Common myeloid progenitor, CD34-positive (primary cell): ENCODE results near the gene COP1.

ENCODE experiments used
- CTCF ChIA-PET: fragments of 350-600 bp; sonication (Branson Sonifier 250); formaldehyde crosslinking; loops from one replicate; lab custom pipeline; 2021; ENCODE audit warnings: antibody characterized with exemption; lab: Charles Lee
- POLR2A ChIA-PET: fragments of 350-600 bp; sonication (Branson Sonifier 250); formaldehyde crosslinking; loops from one replicate; lab custom pipeline; 2021; ENCODE audit warnings: antibody characterized with exemption; lab: Charles Lee
- DNase-seq, 3 donors: peaks; one replicate each; pipeline versions ENCODE4 v3.0.0 to v3.0.0-alpha.2; 2013
- H3K27ac ChIP-seq, 2 experiments: 1 replicate in 1 of 2; 2 replicates in 1 of 2; pipeline ENCODE4 v1.7.0; 2013; ENCODE audit warnings: inconsistent platforms in 2 of 2, low read length in 2 of 2, mild to moderate bottlenecking in 2 of 2, low read depth in 1 of 2, moderate library complexity in 1 of 2; ENCODE audit not compliant: severe bottlenecking in 2 of 2, insufficient read depth in 1 of 2, poor library complexity in 1 of 2
- H3K27me3 ChIP-seq, 5 experiments: replicated peaks in 2 of 5; 1 replicate in 3 of 5; 2 replicates in 2 of 5; pipeline versions ENCODE4 v1.6.1 to v1.7.0; 2013; ENCODE audit warnings: low read length in 4 of 5, mild to moderate bottlenecking in 2 of 5, moderate library complexity in 2 of 5, inconsistent platforms in 1 of 5; ENCODE audit not compliant: insufficient read depth in 5 of 5, control insufficient read depth in 4 of 5
- H3K36me3 ChIP-seq, 4 experiments: 1 replicate in 2 of 4; 2 replicates in 2 of 4; pipeline versions ENCODE4 v1.6.1 to v1.7.0; 2013; ENCODE audit warnings: low read length in 3 of 4, control low read depth in 1 of 4, mild to moderate bottlenecking in 1 of 4; ENCODE audit not compliant: control insufficient read depth in 4 of 4, insufficient read depth in 4 of 4
- H3K4me1 ChIP-seq, 4 experiments: 1 replicate in 3 of 4; 2 replicates in 1 of 4; pipeline versions ENCODE4 v1.6.1 to v1.7.1; 2013; ENCODE audit warnings: low read length in 3 of 4, mild to moderate bottlenecking in 3 of 4, control low read depth in 1 of 4, inconsistent platforms in 1 of 4, moderate library complexity in 1 of 4; ENCODE audit not compliant: control insufficient read depth in 4 of 4, insufficient read depth in 4 of 4; ENCODE audit errors: control extremely low read depth in 1 of 4
- H3K4me3 ChIP-seq, 7 experiments: 1 replicate in 4 of 7; 2 replicates in 3 of 7; pipeline versions ENCODE4 v1.5.1 to v1.7.0; 2013; ENCODE audit warnings: mild to moderate bottlenecking in 7 of 7, low read length in 6 of 7, moderate library complexity in 6 of 7, inconsistent platforms in 2 of 7, low read depth in 2 of 7, control low read depth in 1 of 7; ENCODE audit not compliant: insufficient read depth in 4 of 7, control insufficient read depth in 1 of 7; ENCODE audit errors: extremely low read depth in 1 of 7
- H3K9me3 ChIP-seq, 5 experiments: 1 replicate in 4 of 5; 2 replicates in 1 of 5; pipeline versions ENCODE4 v1.6.1 to v1.7.1; 2013; ENCODE audit warnings: low read length in 4 of 5, mild to moderate bottlenecking in 2 of 5, inconsistent platforms in 1 of 5, low read depth in 1 of 5, moderate library complexity in 1 of 5; ENCODE audit not compliant: control insufficient read depth in 4 of 5, insufficient read depth in 2 of 5; ENCODE audit errors: control extremely low read depth in 1 of 5
- WGBS: methylation state at CpG from one replicate; pipeline ENCODE4 v1.1.5; 2013; ENCODE audit not compliant: insufficient coverage; 5-methylcytosine and 5-hydroxymethylcytosine counted together

The COP1 gene

DNA sequence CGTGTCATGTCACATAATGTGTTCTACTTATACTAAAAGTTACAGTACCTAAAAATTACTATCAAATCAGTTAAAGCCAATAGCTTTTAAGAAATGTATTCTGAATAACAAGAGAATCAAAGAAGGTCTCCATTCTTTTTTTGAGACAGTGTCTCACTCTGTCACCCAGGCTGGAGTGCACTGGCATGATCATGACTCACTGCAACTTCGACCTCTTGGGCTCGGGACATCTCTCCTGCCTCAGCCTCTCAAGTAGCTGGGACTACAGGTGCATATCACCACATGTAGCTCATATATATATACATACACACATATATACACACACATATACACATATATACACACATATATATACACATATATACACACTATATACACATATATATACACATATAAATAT lies 20.1 kb downstream of the COP1 start:
- Histone ChIP-seq H3K9me3 (peaks cover 0 to 6% (median 0%) of the 10 kb centered on the region in 5 experiments), H3K27me3 (no peaks in the 10 kb centered on the region), H3K36me3 (peaks cover 0 to 7% (median 4%) of the 10 kb centered on the region in 4 experiments), H3K4me3 (no peak overlapping the region), H3K27ac (no peak overlapping the region), H3K4me1 (peaks cover 0 to 3% (median 2%) of the 10 kb centered on the region in 4 experiments)
- DNase-seq: no peak
- 85% methylated on average over 2 of the region's 3 CpGs for WGBS
- ChIA-PET POLR2A (no interaction called here), CTCF (interaction anchor here (1.1 to 1.2 kb wide), 2 partner anchors 8 to 18 kb away, joined by 4 read pairs; no protein-coding TSS in a partner anchor)

DNA sequence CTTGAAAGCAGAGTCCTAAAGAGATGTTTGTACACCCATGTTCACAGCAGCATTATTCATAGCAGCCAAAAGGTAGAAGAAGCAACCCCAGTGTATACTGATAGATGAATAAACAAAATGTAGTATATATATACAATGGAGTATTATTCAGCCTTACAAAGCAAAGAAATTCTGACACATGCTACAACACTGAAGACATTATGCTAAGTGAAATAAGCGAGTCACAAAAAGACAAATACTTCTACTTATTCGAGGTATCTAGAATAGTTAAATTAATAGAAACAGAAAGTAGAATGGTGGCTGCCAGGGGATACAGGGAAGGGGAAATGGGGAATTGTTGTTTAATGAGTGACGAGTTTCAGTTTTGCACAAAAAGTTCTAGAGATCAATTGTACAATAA lies 23.5 kb downstream of the COP1 start:
- Histone ChIP-seq H3K27ac (no peak overlapping the region), H3K4me1 (peaks cover 0 to 3% (median 0%) of the 10 kb centered on the region in 4 experiments), H3K27me3 (no peaks in the 10 kb centered on the region), H3K4me3 (no peak overlapping the region), H3K36me3 (peaks cover 3 to 23% (median 5%) of the 10 kb centered on the region in 4 experiments), H3K9me3 (peaks cover 0 to 2% (median 0%) of the 10 kb centered on the region in 5 experiments)
- WGBS: 93% methylated on average over 2 of the region's 3 CpGs
- ChIA-PET CTCF (no interaction called here), POLR2A (no interaction called here)
- DNase-seq: no peak

DNA sequence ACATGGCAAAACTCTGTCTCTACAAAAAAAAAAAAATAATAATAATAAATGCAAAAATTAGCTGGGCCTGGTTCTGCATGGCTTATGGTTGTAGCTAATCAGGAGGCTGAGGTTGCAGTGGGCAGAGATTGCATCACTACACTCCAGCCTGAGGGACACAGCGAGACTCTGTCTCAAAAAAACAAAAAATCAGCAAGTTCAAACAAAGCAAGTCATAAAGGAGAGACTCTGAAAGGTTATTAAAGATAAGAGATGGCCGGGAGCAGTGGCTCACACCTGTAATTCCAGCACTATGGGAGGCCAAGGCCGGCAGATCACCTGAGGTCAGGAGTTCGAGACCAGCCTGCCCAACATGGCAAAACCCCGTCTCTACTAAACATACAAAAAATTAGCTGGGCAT lies 28.8 kb downstream of the COP1 start:
- no peak overlapping the region for H3K27ac ChIP-seq
- peaks cover 9 to 48% (median 19%) of the 10 kb centered on the region in 4 experiments for H3K36me3 ChIP-seq
- WGBS: 97% methylated on average over 5 of the region's 5 CpGs
- H3K4me3 ChIP-seq: no peak overlapping the region
- no peaks in the 10 kb centered on the region for H3K27me3 ChIP-seq
- DNase-seq: no peak
- H3K4me1 ChIP-seq: no peaks in the 10 kb centered on the region
- ChIA-PET POLR2A (no interaction called here), CTCF (interaction anchor here (0.9 kb wide), 1 partner anchor 35 kb away, joined by 3 read pairs; no protein-coding TSS in a partner anchor)
- peaks cover 0 to 3% (median 0%) of the 10 kb centered on the region in 5 experiments for H3K9me3 ChIP-seq

DNA sequence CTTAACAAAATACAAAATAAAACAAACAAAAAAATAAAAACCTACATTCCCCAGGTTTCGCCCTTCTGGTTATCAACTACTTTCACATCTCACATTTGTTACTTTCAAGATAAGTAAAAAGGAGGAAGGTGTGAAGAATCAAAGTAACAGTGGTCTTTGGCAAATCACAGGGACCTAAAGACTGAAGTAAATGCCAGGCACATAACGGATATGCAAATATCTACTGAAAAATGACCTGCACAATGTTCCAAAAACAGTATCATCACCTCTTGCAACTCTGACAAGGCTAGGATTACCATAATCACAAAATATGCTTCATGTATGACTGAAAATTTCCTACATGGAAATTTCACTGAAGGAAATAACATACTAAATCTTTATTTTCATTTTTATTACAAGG lies 29.3 kb downstream of the COP1 start:
- Histone ChIP-seq H3K4me1 (no peaks in the 10 kb centered on the region), H3K27ac (no peak overlapping the region), H3K9me3 (peaks cover 0 to 3% (median 2%) of the 10 kb centered on the region in 5 experiments), H3K27me3 (no peaks in the 10 kb centered on the region), H3K36me3 (peaks cover 10 to 52% (median 24%) of the 10 kb centered on the region in 4 experiments), H3K4me3 (no peak overlapping the region)
- CTCF ChIA-PET: no interaction called here
- WGBS: 83% methylated on average over 1 of the region's 2 CpGs
- POLR2A ChIA-PET: no interaction called here
- DNase-seq: no peak

DNA sequence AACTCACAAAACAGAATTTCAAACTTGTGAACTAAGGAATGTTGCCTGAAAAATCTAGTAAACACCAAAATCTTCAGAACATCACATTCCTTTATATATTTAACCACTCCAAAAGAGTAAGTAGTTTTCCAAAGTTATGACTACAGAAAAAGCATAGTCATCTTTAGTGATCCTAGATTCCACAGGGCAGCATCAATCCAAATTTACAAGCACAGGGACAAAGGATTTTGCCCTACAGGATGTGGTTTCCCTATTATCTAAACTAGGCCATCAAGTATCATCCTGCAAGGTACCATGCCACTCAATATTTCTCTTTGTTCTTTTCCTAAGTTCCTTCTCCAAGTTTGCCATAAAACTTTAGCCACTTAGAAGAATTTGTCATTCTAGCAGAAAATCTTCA lies 33.0 kb downstream of the COP1 start:
- ChIA-PET CTCF (no interaction called here), POLR2A (no interaction called here)
- H3K4me3 ChIP-seq: no peak overlapping the region
- H3K27ac ChIP-seq: no peak overlapping the region
- no peak for DNase-seq
- H3K36me3 ChIP-seq: peaks cover 20 to 57% (median 43%) of the 10 kb centered on the region in 4 experiments
- H3K27me3 ChIP-seq: no peaks in the 10 kb centered on the region
- peaks cover 3 to 26% (median 6%) of the 10 kb centered on the region in 5 experiments for H3K9me3 ChIP-seq
- no peaks in the 10 kb centered on the region for H3K4me1 ChIP-seq

DNA sequence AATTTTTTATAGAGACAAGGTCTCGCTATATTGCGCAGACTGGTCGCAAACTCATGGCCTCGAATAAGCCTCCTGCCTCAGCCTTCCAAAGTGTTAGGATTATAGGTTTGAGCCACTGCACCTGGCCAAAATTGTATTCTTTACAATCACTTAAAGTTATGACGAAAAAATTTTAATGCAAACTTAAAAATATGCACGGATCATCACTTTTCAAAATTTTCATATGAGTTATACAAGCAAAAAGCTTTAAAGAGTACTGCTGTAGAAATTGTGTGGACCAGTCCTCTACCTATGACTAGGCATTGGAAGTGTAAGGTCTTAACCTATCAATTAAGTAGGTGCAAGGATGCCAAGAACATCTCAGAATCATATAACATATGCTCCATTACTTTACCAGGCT lies 34.9 kb downstream of the COP1 start:
- H3K9me3 ChIP-seq: peaks cover 3 to 26% (median 6%) of the 10 kb centered on the region in 5 experiments
- H3K27ac ChIP-seq: no peak overlapping the region
- H3K4me1 ChIP-seq: no peaks in the 10 kb centered on the region
- POLR2A ChIA-PET: no interaction called here
- 100% methylated on average over 4 of the region's 6 CpGs for WGBS
- CTCF ChIA-PET: no interaction called here
- H3K36me3 ChIP-seq: peaks cover 20 to 58% (median 43%) of the 10 kb centered on the region in 4 experiments
- no peak overlapping the region for H3K4me3 ChIP-seq
- DNase-seq: no peak
- no peaks in the 10 kb centered on the region for H3K27me3 ChIP-seq

DNA sequence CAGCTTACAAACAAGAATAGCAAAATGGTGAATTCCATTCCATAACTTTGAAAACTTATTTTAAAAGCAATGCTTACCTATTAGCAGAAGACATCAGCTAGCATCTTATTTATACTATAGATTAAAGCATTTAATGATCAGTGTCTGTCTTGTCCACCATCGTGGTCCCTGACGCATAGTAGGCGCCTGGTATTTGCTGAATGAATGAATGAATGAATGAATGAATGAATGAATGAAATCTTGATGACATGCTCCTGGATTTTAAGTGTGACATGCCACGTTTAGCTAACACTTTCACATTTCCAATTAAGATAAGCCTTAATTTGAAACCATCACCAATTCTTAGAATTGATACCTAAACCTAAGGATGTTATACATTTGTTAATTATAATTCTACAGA lies 39.9 kb downstream of the COP1 start:
- Histone ChIP-seq H3K9me3 (peaks cover 3 to 18% (median 3%) of the 10 kb centered on the region in 5 experiments), H3K4me1 (no peaks in the 10 kb centered on the region), H3K27ac (no peak overlapping the region), H3K36me3 (peaks cover 10 to 46% (median 34%) of the 10 kb centered on the region in 4 experiments), H3K4me3 (no peak overlapping the region), H3K27me3 (no peaks in the 10 kb centered on the region)
- ChIA-PET POLR2A (no interaction called here), CTCF (interaction anchor here (1.0 kb wide), 1 partner anchor 19 kb away, joined by 3 read pairs; no protein-coding TSS in a partner anchor)
- no CpG with 5 or more reads among the region's 4 CpGs for WGBS
- DNase-seq: no peak
